Measurements from ENCODE around the gene ZNF829. TPM values are rescaled to one million over a fixed set of nuclear protein-coding genes. Genes with fewer than 3 reads are reported as not detected.

Gene ZNF829
- total RNA-seq: 4.8 TPM in 2 replicates

DNA sequence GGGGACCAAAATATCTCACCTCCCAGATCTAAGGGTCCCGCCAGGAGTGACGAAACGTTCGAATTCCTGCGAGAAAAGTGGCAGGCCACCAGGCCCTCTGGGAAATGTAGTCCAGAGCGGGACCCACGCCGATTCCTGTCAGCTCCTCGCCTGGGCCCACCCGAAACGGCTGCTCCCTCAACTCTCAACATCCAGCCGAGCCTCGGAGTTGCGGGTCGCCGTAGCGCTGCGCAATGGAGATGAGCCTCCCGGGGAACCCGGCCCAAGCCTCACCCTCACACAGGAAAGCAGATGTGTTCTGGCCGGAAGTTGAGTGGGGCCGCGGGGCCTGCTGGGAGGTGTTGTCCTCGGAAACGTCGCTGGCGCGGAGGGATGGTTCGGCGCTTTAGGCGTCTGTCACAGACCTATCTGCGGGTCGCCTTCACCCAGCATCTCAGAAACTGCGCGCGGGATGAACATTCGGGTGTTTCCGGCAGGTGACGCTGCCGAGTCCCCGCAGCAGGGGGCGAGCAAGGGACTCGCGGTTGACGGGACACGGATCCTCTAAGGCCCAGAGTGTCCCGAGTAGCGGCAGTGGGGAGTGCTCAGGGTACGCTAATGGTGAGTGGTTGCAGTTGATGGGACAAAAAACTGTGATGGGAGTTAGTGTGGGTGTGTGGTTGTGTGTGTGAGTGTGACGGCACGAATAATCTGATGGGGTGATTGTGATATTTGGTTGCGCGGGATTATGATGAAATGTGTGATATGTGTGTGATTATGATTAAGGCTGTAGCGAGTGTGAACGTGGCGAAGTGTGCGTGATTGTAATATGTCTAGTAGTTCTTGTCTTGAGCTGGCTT lies at the start of gene ZNF829, which contains the start of gene ZNF568:
ZNF829 (minus strand) TSS at position 300 of the 839 bp plus-strand sequence. CDS start 1,124 bp downstream, outside the sequence.
ZNF568 (plus strand) TSS at position 341 of the 839 bp plus-strand sequence. CDS start 6,439 bp downstream, outside the sequence.
- peaks cover 35% of the 10 kb centered on the region for H3K9me3 Mint-ChIP-seq
- H3K36me3 Mint-ChIP-seq (ENCODE audit: low read depth): peaks cover 63% of the 10 kb centered on the region
- H3K4me3 Mint-ChIP-seq: peak within 1 kb of the TSS; percentile 90
- peaks cover 19% of the 10 kb centered on the region for H3K4me1 Mint-ChIP-seq
- H3K27me3 Mint-ChIP-seq: no peaks in the 10 kb centered on the region
- peak; percentile 97 for DNase-seq
- intact Hi-C loops (cut with micrococcal nuclease): loop anchor here (1.0 to 10.0 kb wide), 13 partner anchors 57 to 701 kb away; partner anchors contain the start of genes ZNF146, ZNF260, ZNF345 and ZNF382
- peak within 1 kb of the TSS; percentile 96 for H3K27ac Mint-ChIP-seq

DNA sequence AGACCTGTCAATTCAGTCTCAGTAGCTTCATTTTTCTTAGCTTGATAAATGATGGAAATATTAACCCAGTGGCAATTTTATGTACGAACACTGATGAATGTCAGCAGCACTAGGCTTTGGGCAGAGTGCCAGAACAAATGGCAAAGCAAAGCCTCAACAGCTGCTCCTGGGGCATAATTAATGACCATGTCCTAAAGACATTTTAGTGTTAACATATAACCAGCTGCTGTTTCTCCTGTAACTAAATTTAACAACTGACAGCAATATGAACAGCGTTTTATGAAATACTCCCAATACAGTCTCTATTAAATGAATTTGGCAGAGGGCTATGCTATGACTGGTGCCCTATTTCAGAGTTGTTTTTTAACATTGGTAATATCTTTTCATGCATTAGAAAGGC lies 47.2 kb upstream of the ZNF829 start:
- intact Hi-C loops (cut with micrococcal nuclease): no loop called here
- H3K36me3 Mint-ChIP-seq (ENCODE audit: low read depth): no peaks in the 10 kb centered on the region
- H3K4me1 Mint-ChIP-seq: no peaks in the 10 kb centered on the region
- no peaks in the 10 kb centered on the region for H3K27me3 Mint-ChIP-seq
- H3K9me3 Mint-ChIP-seq: peaks cover 26% of the 10 kb centered on the region
- no peak overlapping the region for H3K4me3 Mint-ChIP-seq
- DNase-seq: no peak
- no peak overlapping the region for H3K27ac Mint-ChIP-seq

DNA sequence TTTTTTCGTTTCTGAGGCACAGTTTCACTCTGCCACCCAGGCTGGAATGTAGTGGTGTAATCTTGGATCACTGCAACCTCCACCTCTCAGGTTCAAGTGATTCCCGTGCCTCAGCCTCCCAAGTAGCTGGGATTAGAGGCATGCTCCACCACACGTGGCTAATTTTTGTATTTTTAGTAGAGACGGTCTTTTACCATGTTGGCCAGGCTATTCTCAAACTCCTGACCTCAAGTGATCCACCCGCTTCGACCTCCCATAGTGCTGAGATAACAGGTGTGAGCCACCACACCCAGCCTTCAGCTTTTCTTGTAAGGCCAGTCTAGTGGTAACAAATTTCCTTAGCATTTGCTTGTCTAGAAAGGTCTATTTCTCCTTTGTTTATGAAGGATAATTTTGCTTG lies 46.3 kb upstream of the ZNF829 start:
- intact Hi-C loops (cut with micrococcal nuclease): no loop called here
- Mint-ChIP-seq H3K4me3 (no peak overlapping the region), H3K36me3 (ENCODE audit: low read depth) (no peaks in the 10 kb centered on the region), H3K4me1 (no peaks in the 10 kb centered on the region), H3K27me3 (no peaks in the 10 kb centered on the region), H3K9me3 (peaks cover 25% of the 10 kb centered on the region), H3K27ac (no peak overlapping the region)
- no peak for DNase-seq

DNA sequence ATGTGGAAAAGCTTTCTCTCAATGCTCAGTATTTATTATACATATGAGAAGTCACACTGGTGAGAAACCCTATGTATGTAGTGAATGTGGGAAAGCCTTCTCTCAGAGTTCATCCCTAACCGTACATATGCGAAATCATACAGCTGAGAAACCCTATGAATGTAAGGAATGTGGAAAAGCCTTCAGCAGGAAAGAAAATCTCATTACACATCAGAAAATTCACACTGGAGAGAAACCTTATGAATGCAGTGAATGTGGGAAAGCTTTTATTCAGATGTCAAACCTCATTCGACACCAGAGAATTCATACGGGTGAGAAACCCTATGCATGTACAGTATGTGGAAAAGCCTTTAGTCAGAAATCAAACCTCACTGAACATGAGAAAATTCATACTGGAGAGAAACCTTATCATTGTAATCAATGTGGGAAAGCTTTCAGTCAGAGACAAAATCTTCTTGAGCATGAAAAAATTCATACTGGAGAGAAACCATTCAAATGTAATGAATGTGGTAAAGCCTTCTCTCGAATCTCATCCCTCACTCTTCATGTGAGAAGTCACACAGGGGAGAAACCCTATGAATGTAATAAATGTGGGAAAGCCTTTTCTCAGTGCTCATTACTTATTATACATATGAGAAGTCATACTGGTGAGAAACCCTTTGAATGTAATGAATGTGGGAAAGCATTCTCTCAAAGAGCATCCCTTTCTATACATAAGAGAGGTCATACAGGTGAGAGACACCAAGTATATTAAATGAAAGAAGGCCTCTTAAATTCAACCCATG lies 34.4 kb upstream of the ZNF829 start:
- no peaks in the 10 kb centered on the region for H3K4me1 Mint-ChIP-seq
- peaks cover 22% of the 10 kb centered on the region for H3K9me3 Mint-ChIP-seq
- no peak for DNase-seq
- no peak overlapping the region for H3K27ac Mint-ChIP-seq
- no peaks in the 10 kb centered on the region for H3K27me3 Mint-ChIP-seq
- H3K36me3 Mint-ChIP-seq (ENCODE audit: low read depth): peaks cover 33% of the 10 kb centered on the region
- intact Hi-C loops (cut with micrococcal nuclease): no loop called here
- H3K4me3 Mint-ChIP-seq: no peak overlapping the region

DNA sequence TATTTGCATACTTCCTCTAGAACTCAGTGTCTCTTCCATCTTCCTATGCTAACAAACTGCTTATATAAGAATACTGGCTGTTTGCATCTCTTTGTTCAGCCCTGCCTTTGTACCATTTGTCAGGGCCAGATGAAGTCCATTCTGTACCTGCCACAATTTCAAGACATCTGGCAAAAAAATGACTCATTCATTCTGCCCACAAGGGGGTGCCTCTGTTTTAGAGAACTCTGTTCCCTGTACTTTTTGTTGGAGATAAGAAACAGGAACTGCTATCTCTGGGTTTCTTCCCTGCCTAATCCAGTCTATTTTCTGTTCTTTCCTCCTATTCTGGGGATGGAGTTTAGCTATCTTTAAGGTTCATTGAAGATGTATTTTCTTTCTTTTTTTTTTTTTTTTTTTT lies 23.1 kb upstream of the ZNF829 start:
- no peak for DNase-seq
- Mint-ChIP-seq H3K4me3 (no peak overlapping the region), H3K4me1 (no peaks in the 10 kb centered on the region), H3K9me3 (peaks cover 43% of the 10 kb centered on the region), H3K27me3 (no peaks in the 10 kb centered on the region), H3K27ac (no peak overlapping the region), H3K36me3 (ENCODE audit: low read depth) (peaks cover 46% of the 10 kb centered on the region)
- intact Hi-C loops (cut with micrococcal nuclease): no loop called here

DNA sequence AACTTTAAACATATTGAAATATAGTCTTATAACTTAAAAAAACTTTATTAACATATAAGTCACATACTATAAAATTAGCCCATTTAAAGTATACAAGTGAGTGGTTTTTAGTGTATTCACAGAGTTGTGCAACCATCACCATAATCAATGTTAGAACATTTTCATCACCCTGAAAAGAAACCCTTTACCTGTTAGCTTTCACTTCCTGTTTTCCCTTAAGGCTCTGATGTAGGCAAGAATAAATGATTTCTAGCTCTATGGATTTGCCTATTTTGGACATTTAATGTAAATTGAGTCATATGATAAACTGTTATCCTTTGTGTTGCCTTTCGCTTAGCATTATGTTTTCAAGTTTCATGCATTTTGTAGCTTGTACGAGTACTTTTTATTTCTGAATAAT lies 15.6 kb upstream of the ZNF829 start:
- Mint-ChIP-seq H3K36me3 (ENCODE audit: low read depth) (peaks cover 25% of the 10 kb centered on the region), H3K27ac (no peak overlapping the region), H3K4me3 (no peak overlapping the region), H3K9me3 (peaks cover 14% of the 10 kb centered on the region), H3K4me1 (no peaks in the 10 kb centered on the region), H3K27me3 (no peaks in the 10 kb centered on the region)
- no peak for DNase-seq
- intact Hi-C loops (cut with micrococcal nuclease): no loop called here

DNA sequence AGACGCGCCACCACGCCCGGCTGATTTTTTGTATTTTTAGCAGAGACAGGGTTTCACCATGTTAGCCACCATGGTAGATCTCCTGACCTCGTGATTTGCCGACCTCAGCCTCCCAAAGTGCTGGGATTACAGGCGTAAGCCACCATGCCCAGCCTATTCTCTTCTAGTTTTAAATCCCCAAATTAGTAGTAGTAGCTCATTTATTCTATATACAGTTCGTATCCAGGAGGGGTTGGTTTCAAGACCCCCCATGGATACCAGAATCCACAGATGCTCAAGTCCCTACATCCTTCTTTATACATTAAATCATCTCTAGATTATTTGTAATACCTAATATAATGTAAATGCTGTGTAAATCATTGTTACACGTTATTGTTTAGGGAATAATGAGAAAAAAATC lies 2.0 kb upstream of the ZNF829 start:
- H3K9me3 Mint-ChIP-seq: peaks cover 38% of the 10 kb centered on the region
- peaks cover 19% of the 10 kb centered on the region for H3K4me1 Mint-ChIP-seq
- peaks cover 62% of the 10 kb centered on the region for H3K36me3 Mint-ChIP-seq (ENCODE audit: low read depth)
- no peak overlapping the region for H3K27ac Mint-ChIP-seq
- no peak overlapping the region for H3K4me3 Mint-ChIP-seq
- no peak for DNase-seq
- no peaks in the 10 kb centered on the region for H3K27me3 Mint-ChIP-seq
- intact Hi-C loops (cut with micrococcal nuclease): loop anchor here (5.0 to 10.0 kb wide), 2 partner anchors 231 to 703 kb away; partner anchors contain the start of genes ZNF146, ZNF565 and ZNF567

DNA sequence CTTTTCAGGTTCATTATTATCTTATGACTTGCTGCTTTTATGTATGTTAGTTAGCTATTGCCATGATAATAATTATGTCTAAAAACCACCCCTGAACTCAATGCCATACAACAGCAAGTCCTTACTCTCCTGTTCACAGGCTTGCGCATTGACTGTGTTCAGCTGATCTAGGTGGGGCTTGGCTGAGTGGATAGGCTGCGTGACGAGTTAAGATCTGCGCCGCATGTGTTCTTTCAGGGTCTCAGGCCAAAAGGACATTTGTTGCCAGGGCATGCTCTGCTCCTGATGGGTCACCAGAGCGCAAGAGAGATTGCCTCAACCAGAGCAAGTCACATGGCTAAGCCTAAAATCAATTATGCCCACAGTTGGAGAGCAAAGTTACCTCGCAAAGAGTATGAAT lies 900 bp upstream of the ZNF829 start:
- H3K27ac Mint-ChIP-seq: peak overlapping the region; percentile 96
- H3K4me1 Mint-ChIP-seq: peaks cover 19% of the 10 kb centered on the region
- H3K9me3 Mint-ChIP-seq: peaks cover 35% of the 10 kb centered on the region
- intact Hi-C loops (cut with micrococcal nuclease): loop anchor here (1.0 to 10.0 kb wide), 13 partner anchors 56 to 702 kb away; partner anchors contain the start of genes ZNF146, ZNF260, ZNF345 and ZNF382
- H3K27me3 Mint-ChIP-seq: no peaks in the 10 kb centered on the region
- H3K4me3 Mint-ChIP-seq: peak overlapping the region; percentile 90
- H3K36me3 Mint-ChIP-seq (ENCODE audit: low read depth): peaks cover 62% of the 10 kb centered on the region
- DNase-seq: peak; percentile 59

DNA sequence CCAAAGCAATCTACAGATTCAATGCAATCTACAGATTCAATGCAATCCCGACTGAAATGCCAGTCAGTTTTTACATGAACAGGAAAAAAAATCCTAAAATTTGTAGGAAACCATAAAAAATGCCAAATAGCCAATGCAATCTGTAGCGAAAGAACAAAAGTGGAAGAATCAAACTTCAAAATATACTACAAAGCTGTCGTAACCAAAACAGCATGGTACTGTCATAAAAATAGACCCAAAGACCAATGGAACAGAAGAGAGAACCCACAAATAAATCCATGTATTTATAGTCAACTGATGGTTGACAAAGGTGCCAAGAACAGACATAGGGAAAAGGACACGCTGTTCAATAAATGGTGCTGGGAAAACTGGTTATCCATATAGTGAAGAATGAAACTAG lies 17.7 kb downstream of the ZNF829 start:
- Mint-ChIP-seq H3K36me3 (ENCODE audit: low read depth) (peaks cover 77% of the 10 kb centered on the region), H3K9me3 (peaks cover 37% of the 10 kb centered on the region)

DNA sequence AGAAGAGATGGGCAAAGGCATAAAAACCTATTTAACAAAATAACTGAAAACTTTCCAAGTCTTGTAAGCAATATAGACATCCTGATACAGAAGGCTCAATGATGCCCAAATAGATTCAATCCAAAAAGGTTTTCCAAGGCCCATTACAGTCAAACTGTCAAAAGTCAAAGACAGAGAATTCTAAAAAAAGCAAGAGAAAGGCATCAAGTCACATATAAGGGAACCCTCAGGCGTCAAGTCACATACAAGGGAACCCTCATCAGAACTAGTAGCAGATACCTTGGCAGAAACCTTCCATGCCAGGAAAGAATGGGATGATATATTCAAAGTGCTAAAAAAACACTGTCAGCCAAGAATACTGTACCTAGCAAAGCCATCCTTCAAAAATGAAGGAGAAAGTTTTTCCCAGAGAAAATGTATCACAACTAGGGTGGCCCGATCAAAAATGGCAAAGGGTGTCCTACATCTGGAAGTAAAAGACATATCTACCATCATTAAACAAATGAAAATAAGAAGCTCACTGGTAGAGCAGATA lies 21.2 kb downstream of the ZNF829 start:
- Mint-ChIP-seq H3K36me3 (ENCODE audit: low read depth) (peaks cover 78% of the 10 kb centered on the region), H3K4me1 (no peaks in the 10 kb centered on the region), H3K9me3 (peaks cover 50% of the 10 kb centered on the region), H3K27ac (no peak overlapping the region), H3K4me3 (no peak overlapping the region), H3K27me3 (no peaks in the 10 kb centered on the region)
- intact Hi-C loops (cut with micrococcal nuclease): no loop called here
- DNase-seq: no peak

More for the DNA sequence above, 17.7 kb downstream of the ZNF829 start:
- H3K27ac Mint-ChIP-seq: no peak overlapping the region
- no peaks in the 10 kb centered on the region for H3K4me1 Mint-ChIP-seq
- intact Hi-C loops (cut with micrococcal nuclease): no loop called here
- no peak for DNase-seq
- no peaks in the 10 kb centered on the region for H3K27me3 Mint-ChIP-seq
- no peak overlapping the region for H3K4me3 Mint-ChIP-seq

DNA sequence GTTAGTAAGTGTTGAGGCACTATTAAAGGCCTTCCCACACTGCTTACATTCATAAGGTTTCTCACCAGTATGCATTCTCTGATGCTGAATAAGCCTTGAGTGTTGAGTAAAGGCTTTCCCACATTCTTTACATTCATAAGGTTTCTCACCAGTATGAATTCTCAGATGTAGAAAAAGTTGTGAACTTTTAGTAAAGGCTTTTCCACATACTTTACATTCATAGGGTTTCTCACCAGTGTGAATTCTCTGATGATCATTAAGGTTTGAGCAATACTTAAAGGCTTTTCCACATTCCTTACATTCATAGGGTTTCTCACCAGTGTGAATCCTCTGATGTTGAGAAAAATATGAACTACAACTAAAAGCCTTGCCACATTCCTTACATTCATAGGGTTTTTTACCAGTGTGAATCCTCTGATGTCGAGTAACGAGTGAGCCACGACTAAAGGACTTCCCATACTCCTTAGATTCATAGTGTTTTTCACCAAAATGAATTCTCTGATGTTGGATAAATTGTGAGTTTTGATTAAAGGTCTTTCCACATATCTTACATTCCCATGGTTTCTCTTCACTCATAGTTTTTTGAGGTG lies 24.2 kb downstream of the ZNF829 start:
- no peak overlapping the region for H3K27ac Mint-ChIP-seq
- intact Hi-C loops (cut with micrococcal nuclease): no loop called here
- H3K36me3 Mint-ChIP-seq (ENCODE audit: low read depth): peaks cover 66% of the 10 kb centered on the region
- no peaks in the 10 kb centered on the region for H3K27me3 Mint-ChIP-seq
- peaks cover 39% of the 10 kb centered on the region for H3K9me3 Mint-ChIP-seq
- H3K4me1 Mint-ChIP-seq: no peaks in the 10 kb centered on the region
- DNase-seq: no peak
- H3K4me3 Mint-ChIP-seq: no peak overlapping the region

DNA sequence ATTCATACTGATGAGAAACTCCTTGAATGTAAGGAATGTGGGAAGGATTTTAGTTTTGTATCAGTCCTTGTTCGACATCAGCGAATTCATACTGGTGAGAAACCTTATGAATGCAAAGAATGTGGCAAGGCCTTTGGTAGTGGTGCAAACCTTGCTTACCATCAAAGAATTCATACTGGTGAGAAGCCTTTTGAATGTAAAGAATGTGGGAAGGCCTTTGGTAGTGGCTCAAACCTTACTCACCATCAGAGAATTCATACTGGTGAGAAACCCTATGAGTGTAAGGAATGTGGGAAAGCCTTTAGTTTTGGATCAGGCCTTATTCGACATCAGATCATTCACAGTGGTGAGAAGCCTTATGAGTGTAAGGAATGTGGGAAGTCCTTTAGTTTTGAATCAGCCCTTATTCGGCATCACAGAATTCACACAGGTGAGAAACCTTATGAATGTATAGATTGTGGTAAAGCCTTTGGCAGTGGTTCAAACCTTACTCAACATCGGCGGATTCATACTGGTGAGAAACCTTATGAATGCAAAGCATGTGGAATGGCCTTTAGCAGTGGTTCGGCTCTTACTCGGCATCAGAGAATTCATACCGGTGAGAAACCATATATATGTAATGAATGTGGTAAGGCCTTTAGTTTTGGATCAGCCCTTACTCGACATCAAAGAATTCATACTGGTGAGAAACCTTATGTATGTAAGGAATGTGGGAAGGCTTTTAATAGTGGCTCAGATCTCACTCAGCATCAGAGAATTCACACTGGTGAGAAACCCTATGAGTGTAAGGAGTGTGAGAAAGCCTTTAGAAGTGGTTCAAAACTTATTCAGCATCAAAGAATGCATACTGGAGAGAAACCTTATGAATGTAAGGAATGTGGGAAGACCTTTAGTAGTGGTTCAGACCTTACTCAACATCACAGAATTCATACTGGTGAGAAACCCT lies 38.8 kb downstream of the ZNF829 start:
- DNase-seq: no peak
- Mint-ChIP-seq H3K4me3 (no peak overlapping the region), H3K4me1 (no peaks in the 10 kb centered on the region), H3K27me3 (no peaks in the 10 kb centered on the region), H3K9me3 (peaks cover 18% of the 10 kb centered on the region), H3K27ac (no peak overlapping the region), H3K36me3 (ENCODE audit: low read depth) (peaks cover 50% of the 10 kb centered on the region)
- intact Hi-C loops (cut with micrococcal nuclease): no loop called here

All from activated CD4-positive, alpha-beta T cell treated with anti-CD3 and anti-CD28 coated beads, Interleukin-2, amount 10 ng/mL, durations not matched to agents 24 days and 14 days (primary cell).